ENCODE results near the gene ITPR1.

- TF ChIP-seq CTCF (IDR thresholded peaks at IDR 0.05) = no peak
- TF ChIP-seq POLR2A (IDR thresholded peaks at IDR 0.05) = no peak
Measured at GRCh38 chr3:4664412-4664811, 171.3 kb downstream of the ITPR1 start.
